ENCODE results near the gene KRTAP19-1.

- TF ChIP-seq, protein P1, sequence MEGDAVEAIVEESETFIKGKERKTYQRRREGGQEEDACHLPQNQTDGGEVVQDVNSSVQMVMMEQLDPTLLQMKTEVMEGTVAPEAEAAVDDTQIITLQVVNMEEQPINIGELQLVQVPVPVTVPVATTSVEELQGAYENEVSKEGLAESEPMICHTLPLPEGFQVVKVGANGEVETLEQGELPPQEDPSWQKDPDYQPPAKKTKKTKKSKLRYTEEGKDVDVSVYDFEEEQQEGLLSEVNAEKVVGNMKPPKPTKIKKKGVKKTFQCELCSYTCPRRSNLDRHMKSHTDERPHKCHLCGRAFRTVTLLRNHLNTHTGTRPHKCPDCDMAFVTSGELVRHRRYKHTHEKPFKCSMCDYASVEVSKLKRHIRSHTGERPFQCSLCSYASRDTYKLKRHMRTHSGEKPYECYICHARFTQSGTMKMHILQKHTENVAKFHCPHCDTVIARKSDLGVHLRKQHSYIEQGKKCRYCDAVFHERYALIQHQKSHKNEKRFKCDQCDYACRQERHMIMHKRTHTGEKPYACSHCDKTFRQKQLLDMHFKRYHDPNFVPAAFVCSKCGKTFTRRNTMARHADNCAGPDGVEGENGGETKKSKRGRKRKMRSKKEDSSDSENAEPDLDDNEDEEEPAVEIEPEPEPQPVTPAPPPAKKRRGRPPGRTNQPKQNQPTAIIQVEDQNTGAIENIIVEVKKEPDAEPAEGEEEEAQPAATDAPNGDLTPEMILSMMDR (IDR thresholded peaks at IDR 0.05 in 2 of 3, conservative IDR thresholded peaks at IDR 0.05 in 1 of 3; ENCODE audit: borderline replicate concordance in 1 of 3, insufficient read depth in 1 of 3, low read depth in 2 of 3, low read length in 2 of 3): no peak
- no peak for TF ChIP-seq RAD21 (IDR thresholded peaks at IDR 0.05; ENCODE audit: low read depth)
Observed at GRCh38 chr21:30439975-30440374, 40.2 kb downstream of the KRTAP19-1 start, which contains the start of gene KRTAP15-1.

Data from HCT116 (cell line).